DLD1 (cell line): ENCODE results near the gene SYCE1.
"Not testable (repeated sequence)": the region's sequence is repeated elsewhere in the genome, so short reads cannot be mapped to it uniquely, and the experiment has no call there.

Source experiments
- in situ Hi-C: cut with HindIII; loops from 2 replicates; pipeline ENCODE4 v1.10.0; 2017; ENCODE audit warnings: low sequenced_read_pairs

SYCE1 gene, protein sequence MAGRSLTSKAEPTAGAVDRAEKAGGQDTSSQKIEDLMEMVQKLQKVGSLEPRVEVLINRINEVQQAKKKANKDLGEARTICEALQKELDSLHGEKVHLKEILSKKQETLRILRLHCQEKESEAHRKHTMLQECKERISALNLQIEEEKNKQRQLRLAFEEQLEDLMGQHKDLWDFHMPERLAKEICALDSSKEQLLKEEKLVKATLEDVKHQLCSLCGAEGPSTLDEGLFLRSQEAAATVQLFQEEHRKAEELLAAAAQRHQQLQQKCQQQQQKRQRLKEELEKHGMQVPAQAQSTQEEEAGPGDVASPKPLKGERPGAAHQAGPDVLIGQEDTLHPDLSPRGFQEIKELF

DNA sequence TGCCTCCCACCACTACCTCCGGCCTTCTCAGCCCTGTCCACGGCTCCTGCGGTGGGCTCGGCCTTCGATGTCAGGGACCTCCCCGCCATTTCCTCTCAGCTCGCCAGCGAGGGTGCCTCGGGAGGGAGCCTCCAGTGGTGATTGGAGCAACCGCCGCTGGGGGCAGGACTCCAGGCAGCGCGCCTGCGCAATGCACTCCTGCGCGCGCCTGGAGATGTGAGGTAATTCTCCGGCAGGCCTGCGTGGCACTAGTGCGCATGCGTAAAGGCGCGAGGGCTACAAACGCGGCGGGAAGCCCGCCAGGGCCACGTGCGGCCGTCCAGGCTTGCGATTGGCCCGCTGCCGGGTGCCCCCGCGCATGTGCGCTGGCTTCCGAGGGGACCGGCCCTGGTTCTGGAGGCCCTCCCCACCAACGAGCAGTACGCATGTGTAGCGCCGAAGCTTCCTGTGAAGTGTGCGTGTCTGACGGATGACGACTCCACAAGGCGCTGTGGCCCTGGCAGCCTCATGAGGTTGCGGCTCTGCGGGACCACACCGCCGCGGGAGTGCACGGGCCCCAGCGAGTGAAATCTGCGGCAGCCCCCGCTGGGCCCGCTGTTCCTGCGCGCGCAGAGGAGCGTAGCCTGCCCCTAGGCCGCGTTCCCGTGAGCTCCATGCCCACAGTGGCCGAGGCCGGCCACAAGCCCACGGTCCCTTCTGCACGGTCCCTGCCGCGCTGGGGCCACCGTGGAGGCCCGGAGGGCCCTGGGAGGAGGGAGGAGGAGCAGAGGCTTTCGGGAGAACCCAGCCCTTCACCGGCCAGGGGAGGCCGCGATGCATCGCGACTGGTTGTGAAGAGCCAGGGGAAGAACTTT, at the start of gene SYCE1:
SYCE1 (minus strand) TSS at position 143 of the 854 bp plus-strand sequence; CDS start at position 89, 54 bp downstream.
- in situ Hi-C loops = no loop called here

DNA sequence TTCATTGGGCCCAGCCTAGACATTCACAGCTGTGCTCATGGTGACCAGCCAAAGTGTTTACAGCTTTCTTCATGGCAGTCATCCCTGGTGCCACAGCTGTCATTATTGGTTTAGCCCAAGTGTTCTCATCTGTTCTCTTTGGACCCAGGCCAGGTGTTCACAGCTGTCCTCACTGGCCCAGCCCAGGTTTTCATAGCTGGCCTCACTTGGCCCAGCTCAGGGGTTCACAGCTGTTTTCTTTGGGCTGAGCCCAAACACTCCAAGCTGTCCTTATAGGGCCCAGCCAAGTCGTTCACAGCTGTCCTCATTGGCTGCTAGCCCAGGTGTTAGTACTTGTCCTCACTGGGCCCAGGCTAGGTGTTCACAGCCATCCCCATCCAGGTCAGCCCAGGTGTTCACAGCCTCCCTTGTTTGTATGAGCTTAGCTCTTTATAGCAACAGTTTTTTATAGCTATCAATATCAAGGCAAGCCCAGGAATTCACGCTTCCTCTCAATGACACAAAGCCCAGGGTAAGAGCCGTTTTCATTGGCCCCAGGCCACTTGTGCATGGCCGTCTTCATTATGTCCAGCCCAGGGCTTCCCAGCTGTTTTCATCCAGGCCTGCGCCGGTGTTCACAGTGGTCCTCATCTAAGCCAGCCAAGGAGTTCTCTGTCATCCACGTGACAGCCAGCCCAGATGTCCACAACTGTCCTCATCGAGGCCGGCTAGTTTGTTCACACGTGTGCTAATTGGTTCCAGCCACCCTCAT, 49.6 kb upstream of the SYCE1 start:
- in situ Hi-C loops = no loop called here

DNA sequence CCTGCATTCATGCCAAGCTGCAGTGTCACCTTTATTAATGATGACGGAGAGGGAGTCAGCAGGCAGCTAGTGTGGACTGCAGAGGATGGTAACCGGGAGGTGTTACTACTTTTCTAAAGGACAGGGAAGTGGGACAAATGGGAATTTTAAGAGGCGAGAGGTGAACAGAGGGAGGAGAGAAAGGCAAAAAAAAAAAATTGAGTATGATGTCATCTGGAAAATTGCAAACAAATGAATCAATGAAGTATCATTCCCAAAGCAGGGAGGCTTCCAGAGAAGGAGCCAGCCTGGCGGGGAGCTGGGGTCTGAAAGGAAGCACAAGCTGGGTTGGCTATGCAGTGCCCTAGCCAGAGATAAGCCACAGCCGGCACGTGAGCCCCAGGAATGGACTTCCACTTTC, 48.3 kb upstream of the SYCE1 start:
- in situ Hi-C loops = no loop called here

DNA sequence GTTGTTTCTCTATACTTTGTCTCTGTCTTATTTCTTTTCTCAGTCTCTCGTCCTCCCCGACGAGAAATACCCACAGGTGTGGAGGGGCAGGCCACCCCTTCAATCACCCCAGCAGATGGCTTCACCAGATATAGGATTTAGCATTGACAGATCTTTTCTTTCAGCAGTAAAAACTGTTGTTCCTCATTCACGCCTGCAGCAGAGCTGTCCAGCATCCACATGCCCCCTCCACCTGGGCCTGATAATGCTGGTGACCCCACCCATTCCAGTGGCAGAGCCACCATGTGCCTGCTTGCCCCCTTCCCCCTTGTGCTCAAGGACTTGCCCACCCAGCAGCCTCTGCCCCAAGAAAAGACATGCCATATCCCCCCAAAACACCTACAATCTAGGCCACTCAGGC, 45.7 kb upstream of the SYCE1 start:
- in situ Hi-C loops = no loop called here

DNA sequence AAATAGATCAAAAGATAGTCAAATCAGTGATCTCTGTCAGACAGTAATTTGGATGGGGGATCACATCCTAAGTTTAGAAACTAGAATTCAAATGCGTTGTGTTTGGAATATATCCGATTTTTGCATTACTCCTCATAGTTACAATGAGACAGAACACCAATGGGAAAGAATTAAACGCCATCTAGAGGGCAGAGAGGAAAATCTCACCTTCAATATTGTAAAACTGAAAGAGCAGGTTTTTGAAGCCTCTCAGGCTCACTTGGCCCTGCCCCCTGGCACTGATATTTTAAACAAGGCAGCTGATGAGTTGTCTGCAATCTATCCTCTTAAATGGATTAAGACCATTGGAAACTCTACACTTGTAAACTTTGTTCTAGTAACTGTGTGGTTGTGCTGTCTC, 43.5 kb upstream of the SYCE1 start:
- in situ Hi-C loops = no loop called here

DNA sequence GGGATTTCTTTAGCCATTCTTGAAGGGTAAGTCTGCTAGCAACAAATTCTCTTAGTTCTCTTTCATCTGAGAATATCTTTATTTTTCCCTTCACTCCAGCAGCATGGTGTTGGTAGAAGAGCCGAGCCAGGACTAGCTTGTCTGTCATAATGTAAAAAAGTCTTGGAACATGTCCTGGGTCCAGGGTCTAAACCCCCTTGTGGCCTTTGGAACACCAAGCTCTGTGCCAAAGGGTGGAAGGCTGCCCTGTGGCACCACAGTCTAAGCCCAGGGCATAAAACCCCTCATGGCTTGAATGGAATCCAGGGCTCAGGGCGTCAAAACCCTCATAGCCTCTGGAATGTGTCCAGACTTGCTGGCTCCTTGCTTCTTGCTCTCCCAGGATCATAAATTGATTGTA, 38.1 kb upstream of the SYCE1 start:
- in situ Hi-C loops = not testable (repeated sequence)

DNA sequence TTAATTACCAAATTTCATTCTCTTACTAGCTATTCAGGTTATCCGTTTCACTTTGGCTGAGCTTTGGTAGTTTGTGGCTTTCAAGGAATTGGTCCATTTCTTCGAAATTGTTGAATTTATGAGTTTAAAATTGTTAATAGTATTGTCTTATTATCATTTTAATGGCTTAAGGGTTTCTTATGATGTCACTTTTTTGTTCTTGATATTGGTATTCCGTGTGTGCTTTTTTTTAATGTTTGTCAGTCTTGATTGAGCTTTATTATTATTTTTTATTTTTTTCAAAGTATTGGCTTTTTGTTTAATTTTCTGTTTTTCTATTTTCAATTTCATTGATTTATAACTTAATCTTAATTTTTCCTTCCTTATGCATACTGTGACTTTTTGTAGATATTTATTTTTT, 35.3 kb upstream of the SYCE1 start:
- in situ Hi-C loops = no loop called here

DNA sequence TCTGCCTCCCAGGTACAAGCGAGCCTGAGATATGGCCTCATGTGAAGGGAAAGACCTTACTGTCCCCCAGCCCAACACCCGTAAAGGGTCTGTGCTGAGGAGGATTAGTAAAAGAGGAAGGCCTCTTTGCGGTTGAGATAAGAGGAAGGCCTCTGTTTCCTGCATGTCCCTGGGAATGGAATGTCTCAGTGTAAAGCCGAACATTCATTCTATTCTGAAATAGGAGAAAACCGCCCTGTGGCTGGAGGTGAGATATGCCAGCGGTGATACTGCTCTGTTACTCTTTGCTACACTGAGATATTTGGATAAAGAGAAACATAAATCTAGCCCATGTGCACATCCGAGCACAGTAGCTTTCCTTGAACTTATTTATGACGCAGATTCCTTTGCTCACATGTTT, 34.5 kb upstream of the SYCE1 start:
- in situ Hi-C loops = not testable (repeated sequence)

DNA sequence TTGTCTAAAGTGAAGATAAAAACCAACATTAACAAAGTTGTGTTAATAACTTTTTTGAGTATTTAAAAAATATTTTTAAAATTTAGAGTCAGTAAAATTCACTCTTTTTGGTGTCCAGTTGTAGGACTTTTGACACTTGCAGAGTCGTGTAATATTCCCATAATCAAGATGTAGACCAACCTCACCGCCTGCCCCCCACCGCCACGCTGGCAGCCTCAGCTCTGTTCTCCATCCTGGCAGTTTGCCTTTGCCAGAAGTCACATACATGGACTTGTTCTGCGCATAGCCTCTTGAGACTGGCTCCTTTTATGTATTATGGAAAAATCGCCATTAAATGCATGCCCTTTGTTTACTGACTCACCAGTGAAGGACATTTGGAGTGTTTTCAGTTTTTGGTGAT, 27.3 kb upstream of the SYCE1 start:
- in situ Hi-C loops = no loop called here

DNA sequence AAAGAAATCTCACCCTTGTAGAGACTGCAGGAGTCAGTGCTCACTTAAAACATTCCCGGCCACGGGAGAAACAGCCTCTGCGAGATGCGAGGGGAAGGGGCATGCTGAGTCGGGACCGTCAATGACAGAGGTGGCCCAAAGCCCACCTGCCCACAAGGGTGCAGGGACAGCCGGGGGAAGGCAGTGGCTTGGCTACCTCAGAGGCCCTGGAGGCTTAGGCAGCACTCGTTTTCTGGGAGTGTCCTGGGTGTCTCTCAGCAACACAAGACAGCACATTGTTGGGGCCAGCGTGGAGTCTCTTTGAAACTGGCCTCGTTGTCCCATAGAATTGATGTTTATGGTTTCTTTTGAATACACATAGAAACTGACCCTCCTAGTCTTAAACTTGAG, 25.6 kb upstream of the SYCE1 start:
- in situ Hi-C loops = no loop called here

DNA sequence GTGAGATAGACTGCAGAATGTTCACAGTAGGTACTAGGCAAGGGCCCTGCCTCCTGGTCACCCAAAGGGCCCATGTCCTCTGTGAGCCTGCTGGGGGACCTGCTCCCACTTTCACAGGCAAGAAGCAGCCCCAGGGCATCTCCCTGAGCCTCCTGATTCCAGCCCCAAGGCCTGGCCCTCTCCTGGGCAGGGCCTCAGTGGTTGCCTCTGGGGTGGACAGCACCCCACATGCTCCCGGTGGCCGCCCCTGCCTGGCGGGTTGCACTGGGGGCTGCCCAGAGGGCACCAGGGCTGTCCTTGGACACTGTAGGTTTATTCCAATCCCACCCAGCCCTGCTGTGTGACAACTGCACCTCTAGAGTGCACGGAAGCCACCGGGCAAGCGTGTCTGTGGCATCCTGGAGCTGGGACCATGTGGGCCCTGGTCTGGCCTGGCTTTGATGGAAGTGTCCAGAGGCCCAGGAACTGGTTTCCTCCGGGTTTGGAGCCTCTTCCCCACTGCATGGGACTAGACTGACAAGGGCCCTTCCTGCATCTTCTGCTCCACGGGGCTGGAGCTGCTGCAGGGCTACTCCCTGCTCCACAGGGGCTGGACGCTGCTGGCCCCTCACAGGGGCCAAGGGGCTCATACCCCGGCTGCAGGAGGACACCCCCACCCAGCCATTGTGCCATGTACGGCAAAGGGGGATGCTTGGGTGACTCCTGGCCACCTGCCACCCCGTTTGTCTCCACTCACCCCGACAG, 25.0 kb upstream of the SYCE1 start:
- in situ Hi-C loops = no loop called here

DNA sequence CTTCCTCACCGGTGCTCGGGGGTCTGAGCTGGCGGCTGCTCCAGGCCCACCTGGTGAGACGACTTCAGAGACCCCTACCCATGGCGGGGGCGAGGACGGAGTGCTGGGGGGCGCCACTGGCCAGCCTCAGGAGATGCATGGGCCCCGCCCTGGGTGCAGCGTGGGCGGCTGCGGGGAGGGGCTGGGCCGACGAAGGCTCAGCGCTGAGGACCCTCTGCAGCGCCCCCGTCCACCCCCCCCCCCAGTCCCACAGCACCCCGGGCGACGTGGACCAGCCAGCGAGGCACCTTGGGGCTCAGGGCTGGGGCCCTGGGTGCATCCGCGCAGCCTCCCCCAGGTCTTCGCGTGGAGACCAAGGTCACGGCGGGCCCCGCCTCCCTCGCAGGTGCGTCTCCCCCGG, 11.7 kb upstream of the SYCE1 start:
- in situ Hi-C loops = not testable (repeated sequence)

DNA sequence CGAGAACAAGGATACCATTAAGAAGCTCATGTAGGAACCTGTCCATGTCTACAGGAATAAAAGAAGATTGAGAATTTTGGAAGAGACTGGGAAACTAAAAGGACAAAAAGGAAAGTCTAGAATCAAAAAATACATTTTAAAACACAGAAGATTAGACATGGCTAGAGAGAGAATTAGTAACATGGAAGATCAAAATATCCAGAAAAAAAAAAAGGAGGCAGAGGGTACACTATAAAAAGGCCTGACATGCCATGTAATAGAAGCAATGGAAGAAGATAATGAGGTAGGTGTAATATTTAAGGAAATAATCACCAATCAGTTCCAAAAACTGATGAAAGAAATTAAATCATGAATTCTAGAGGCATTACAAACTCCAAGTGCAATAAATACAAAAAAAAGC, 8.1 kb upstream of the SYCE1 start:
- in situ Hi-C loops = not testable (repeated sequence)

DNA sequence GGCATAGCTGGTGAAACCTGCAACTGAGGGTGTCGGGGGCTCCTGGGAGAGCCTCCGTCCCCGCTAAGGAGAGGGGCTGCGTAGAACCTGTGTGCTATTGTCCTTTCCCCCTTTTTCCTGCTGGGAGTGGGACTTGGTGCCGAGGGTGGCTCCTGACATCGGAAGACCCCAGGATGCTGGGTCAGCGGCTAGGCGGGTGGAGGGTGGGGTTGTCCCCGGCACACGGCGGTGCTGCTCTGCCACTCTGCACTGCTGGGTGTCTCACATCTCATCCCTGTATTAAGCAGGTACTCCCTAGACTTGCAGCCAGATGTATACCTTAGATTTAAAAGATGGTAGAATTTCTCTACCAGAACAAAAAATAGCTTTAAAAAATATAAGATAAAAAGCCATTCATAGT, 6.7 kb upstream of the SYCE1 start:
- in situ Hi-C loops = not testable (repeated sequence)

DNA sequence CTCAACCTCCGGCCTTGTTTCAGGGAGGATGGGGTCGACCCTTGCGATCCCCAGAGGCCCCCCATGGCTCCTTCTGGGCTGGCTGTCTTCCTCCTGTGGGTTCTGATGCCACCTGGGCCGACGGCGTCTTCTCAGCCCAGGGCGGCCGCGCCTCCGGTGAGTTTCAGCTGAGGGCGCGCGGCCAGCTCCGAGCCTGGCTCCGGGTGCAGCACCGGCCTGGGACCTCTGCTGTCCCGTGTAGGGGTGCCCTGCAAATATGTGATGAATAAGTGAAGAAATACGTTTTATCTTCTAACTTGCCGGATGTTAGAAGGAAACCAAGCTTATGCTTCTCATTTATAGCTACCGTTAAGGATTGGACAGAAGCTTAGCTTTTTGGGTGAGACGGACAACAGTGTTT, 4.4 kb upstream of the SYCE1 start:
- in situ Hi-C loops = not testable (repeated sequence)

DNA sequence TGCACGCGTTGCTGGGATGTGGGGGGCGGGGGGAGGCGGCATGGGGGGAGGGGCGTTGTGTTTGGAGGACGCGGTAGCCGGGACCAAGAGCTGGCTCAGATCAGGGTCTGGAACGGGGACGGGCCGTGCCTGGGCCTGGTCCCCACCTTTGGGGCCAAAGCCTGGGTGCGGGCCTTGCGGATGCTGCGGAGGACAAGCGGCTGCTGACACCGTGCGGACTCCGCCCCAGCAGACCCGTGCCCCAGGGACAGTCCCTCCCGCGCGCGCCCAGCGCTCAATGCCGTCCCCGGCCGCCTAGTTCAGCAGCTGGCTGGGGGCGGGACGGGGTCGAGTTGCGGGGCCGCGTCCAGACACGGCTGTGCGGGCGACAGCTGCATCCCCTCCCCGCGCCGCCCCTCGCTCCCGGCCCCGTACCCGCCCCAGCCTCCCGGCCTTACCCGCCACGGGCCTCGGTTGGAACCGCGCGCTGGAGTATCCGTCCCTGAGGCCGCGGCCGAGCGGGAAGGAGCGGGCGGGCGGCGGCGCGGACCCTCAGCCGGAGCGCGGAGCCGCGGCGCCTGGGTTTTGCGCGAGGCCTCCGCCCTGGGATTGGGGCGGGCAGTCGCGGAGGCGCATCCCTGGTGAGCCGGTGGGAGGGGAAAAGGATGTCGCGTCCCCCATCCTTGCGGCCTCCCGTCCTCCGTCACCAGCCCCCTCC, 3.6 kb upstream of the SYCE1 start:
- in situ Hi-C loops = not testable (repeated sequence)

DNA sequence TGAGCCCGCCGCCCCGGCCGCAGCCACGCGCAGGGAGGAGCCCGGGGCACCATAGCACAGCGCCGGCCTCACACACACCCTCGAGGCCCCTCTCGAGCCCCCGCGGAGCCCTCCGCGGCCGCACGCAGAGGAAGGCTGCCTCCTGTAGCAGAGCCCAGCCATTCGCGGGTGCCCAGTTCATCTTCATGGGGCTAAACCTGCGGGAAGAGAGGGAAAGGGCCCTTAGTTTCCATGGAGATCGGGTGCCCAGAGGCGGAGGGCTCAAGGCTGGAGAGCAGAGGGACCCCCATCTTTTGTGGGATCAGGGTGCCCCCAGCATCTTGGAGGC, 2.9 kb upstream of the SYCE1 start:
- in situ Hi-C loops = no loop called here

DNA sequence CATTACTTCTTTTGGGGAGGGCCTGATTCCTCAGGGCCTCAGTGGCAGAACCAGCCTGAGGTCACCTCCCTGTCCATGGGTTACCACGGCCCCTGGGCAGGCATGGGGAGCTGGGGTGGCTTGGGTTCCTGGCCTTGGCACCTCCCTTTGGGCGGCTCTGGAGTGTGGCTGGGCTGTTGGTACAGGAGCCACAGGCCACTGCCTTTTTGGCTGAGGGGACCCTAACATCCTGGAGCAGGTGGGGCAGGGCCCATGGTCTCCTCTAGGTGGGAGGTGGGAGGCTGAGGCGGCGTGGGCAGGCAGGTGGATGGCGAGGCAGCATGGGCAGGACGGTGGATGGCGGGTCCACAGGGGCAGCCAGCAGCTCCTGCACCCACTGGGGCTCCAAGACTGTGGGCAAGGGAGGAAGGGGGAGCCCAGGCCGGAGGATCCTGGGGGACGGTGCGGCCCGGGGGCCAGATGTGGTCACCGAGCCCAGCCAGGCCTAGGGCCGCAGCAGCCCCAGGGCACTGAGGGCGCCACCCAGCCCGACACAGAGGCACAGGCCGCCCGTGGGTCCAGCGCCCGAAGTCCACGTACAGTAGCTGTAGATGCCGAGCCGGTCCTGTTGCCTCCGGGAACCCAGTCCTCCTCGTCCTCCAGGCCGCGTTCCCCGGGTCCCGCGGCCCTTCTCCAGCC, 2.4 kb upstream of the SYCE1 start:
- in situ Hi-C loops = no loop called here

DNA sequence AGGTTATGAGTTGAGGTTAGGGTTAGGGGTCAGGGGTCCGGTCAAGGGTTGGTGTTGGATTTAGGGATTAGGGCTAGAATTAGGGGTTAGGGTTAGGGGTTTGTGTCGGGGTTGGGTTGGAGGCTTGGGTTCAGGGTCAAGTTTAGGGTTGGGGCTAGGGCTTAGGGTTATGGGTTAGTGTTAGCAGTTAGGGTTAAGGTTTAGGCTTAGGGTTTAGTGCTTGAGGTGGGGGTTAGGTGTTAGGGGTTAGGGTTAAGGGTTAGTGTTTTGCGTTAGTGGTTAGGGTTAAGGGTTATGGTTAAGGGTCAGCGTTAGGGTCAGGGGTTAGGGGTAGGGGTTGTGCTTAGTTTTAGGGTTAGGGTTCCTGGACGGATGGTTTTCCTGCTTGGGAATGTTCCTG, 1.7 kb upstream of the SYCE1 start:
- in situ Hi-C loops = no loop called here

DNA sequence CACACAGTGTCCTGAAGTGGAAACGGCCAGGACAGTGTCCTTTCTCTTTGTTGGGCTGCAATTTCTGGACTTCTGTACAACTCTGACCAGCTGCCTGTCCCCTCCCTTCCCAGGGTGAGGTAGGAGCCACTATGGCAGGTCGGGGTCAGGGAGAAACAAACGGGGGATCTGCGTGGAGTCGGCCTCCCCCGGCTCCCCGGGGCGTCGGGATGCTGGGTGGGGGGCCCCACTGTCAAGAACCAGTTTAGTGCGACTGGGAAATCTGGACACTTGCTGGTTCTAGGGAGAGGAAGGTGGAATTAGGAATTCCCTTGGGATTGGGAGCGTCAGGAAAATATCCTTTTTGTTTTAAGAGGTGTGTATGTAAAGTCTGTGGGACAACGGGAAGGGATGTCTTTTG, 567 bp downstream of the SYCE1 start:
- in situ Hi-C loops = no loop called here
